Measurements from ENCODE around the gene HECW1.

Gene HECW1

DNA sequence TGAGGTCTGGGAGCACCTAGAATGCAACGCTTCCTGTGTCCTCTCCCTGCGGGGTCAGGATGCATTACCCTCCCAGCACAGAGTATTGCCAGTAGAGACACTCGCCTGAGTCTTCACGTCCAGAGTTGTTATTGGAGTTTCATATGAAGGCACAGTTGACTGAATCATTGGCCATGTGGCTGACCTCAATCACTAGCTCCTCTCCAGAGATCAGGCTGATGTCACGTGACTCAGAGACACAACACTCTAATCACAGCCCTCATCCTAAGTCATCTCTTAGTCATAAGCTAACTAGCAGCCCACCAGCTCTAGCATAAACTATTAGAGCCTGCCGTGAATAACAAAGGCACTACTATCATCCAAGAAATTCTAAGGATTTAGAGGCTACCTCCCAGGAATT, 107.8 kb downstream of the HECW1 start:
- ATAC-seq, result no peak
- TF ChIP-seq SNAI2 (CRISPR knock-in tag; IDR thresholded peaks at IDR 0.05) (no peak), ARNTL (CRISPR knock-in tag; IDR thresholded peaks at IDR 0.05; ENCODE audit: borderline replicate concordance, low read depth) (no peak), RARB (CRISPR knock-in tag; IDR thresholded peaks at IDR 0.05) (no peak)

DNA sequence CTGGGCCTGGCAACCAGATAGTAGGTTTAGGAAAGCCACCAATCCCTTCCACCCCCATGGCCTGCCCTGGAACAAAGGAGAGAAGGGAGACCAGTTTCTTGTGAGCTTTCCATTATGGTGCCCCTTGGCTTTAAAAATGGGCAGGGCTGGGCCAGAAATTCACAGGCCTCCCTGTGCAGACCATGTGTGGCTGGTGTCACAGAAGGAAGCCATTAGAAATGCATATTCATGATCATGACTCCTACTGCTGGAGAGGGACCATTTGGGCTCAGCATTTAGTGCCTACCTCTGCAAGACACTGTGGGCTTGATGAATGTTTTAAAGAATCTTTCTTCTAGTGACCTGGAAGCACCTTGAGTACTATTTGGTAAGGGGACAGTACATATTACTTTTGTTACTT, 108.3 kb downstream of the HECW1 start:
- TF ChIP-seq PPARA (CRISPR knock-in tag; IDR thresholded peaks at IDR 0.05; ENCODE audit: borderline replicate concordance), result no peak
- no peak for TF ChIP-seq OSR1 (CRISPR knock-in tag; IDR thresholded peaks at IDR 0.05)
- TF ChIP-seq GLIS3 (CRISPR knock-in tag; IDR thresholded peaks at IDR 0.05), result no peak
- no peak for TF ChIP-seq BACH2 (CRISPR knock-in tag; IDR thresholded peaks at IDR 0.05; ENCODE audit: borderline replicate concordance)
- TF ChIP-seq, protein P1, sequence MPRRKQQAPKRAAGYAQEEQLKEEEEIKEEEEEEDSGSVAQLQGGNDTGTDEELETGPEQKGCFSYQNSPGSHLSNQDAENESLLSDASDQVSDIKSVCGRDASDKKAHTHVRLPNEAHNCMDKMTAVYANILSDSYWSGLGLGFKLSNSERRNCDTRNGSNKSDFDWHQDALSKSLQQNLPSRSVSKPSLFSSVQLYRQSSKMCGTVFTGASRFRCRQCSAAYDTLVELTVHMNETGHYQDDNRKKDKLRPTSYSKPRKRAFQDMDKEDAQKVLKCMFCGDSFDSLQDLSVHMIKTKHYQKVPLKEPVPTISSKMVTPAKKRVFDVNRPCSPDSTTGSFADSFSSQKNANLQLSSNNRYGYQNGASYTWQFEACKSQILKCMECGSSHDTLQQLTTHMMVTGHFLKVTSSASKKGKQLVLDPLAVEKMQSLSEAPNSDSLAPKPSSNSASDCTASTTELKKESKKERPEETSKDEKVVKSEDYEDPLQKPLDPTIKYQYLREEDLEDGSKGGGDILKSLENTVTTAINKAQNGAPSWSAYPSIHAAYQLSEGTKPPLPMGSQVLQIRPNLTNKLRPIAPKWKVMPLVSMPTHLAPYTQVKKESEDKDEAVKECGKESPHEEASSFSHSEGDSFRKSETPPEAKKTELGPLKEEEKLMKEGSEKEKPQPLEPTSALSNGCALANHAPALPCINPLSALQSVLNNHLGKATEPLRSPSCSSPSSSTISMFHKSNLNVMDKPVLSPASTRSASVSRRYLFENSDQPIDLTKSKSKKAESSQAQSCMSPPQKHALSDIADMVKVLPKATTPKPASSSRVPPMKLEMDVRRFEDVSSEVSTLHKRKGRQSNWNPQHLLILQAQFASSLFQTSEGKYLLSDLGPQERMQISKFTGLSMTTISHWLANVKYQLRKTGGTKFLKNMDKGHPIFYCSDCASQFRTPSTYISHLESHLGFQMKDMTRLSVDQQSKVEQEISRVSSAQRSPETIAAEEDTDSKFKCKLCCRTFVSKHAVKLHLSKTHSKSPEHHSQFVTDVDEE (CRISPR knock-in tag; IDR thresholded peaks at IDR 0.05), result no peak
- TF ChIP-seq ZC3H10 (CRISPR knock-in tag; IDR thresholded peaks at IDR 0.05), result no peak
- no peak for TF ChIP-seq ISL1 (CRISPR knock-in tag; IDR thresholded peaks at IDR 0.05)
- no peak for TF ChIP-seq TOX (CRISPR knock-in tag; IDR thresholded peaks at IDR 0.05; ENCODE audit: borderline replicate concordance)
- TF ChIP-seq, protein P2, sequence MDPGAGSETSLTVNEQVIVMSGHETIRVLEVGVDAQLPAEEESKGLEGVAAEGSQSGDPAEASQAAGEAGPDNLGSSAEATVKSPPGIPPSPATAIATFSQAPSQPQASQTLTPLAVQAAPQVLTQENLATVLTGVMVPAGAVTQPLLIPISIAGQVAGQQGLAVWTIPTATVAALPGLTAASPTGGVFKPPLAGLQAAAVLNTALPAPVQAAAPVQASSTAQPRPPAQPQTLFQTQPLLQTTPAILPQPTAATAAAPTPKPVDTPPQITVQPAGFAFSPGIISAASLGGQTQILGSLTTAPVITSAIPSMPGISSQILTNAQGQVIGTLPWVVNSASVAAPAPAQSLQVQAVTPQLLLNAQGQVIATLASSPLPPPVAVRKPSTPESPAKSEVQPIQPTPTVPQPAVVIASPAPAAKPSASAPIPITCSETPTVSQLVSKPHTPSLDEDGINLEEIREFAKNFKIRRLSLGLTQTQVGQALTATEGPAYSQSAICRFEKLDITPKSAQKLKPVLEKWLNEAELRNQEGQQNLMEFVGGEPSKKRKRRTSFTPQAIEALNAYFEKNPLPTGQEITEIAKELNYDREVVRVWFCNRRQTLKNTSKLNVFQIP (CRISPR knock-in tag; IDR thresholded peaks at IDR 0.05; ENCODE audit: borderline replicate concordance, low read depth), result no peak
- TF ChIP-seq ESRRG (CRISPR knock-in tag; IDR thresholded peaks at IDR 0.05), result no peak
- no peak for TF ChIP-seq ZNF565 (CRISPR knock-in tag; conservative IDR thresholded peaks at IDR 0.05; ENCODE audit: low read depth)
- TF ChIP-seq ZFP30 (CRISPR knock-in tag; IDR thresholded peaks at IDR 0.05), result no peak
- TF ChIP-seq ZNF70 (CRISPR knock-in tag; IDR thresholded peaks at IDR 0.05), result no peak
- TF ChIP-seq TCF4 (CRISPR knock-in tag; IDR thresholded peaks at IDR 0.05; ENCODE audit: borderline replicate concordance), result no peak
- no peak for TF ChIP-seq ZNF8 (CRISPR knock-in tag; IDR thresholded peaks at IDR 0.05)
- TF ChIP-seq, protein P3, sequence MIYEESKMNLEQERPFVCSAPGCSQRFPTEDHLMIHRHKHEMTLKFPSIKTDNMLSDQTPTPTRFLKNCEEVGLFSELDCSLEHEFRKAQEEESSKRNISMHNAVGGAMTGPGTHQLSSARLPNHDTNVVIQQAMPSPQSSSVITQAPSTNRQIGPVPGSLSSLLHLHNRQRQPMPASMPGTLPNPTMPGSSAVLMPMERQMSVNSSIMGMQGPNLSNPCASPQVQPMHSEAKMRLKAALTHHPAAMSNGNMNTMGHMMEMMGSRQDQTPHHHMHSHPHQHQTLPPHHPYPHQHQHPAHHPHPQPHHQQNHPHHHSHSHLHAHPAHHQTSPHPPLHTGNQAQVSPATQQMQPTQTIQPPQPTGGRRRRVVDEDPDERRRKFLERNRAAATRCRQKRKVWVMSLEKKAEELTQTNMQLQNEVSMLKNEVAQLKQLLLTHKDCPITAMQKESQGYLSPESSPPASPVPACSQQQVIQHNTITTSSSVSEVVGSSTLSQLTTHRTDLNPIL (CRISPR knock-in tag; IDR thresholded peaks at IDR 0.05; ENCODE audit: low read depth), result no peak
- TF ChIP-seq, protein P4, sequence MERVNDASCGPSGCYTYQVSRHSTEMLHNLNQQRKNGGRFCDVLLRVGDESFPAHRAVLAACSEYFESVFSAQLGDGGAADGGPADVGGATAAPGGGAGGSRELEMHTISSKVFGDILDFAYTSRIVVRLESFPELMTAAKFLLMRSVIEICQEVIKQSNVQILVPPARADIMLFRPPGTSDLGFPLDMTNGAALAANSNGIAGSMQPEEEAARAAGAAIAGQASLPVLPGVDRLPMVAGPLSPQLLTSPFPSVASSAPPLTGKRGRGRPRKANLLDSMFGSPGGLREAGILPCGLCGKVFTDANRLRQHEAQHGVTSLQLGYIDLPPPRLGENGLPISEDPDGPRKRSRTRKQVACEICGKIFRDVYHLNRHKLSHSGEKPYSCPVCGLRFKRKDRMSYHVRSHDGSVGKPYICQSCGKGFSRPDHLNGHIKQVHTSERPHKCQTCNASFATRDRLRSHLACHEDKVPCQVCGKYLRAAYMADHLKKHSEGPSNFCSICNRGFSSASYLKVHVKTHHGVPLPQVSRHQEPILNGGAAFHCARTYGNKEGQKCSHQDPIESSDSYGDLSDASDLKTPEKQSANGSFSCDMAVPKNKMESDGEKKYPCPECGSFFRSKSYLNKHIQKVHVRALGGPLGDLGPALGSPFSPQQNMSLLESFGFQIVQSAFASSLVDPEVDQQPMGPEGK (CRISPR knock-in tag; IDR thresholded peaks at IDR 0.05; ENCODE audit: borderline replicate concordance), result no peak
- ATAC-seq, result no peak

DNA sequence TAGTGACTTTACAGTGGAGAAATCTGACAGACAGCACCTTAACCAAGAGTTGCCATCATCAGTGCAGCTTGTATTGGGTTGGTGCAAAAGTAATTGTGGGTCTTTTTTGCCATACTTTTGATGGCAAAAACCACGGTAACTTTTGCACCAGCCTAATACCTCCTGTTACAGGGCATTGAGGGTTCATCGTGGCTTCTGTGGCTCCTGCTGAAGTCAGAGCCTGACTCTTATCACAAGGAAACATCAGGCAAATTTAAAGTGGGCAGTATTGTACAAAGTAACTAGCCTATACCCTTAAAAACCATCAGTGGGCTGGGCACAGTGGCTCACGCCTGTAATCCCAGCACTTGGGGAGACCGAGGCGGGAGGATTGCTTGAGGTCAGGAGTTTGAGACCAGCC, 117.4 kb downstream of the HECW1 start:
- no peak for ATAC-seq
- no peak for TF ChIP-seq RARB (CRISPR knock-in tag; IDR thresholded peaks at IDR 0.05)
- TF ChIP-seq PPARA (CRISPR knock-in tag; IDR thresholded peaks at IDR 0.05; ENCODE audit: borderline replicate concordance), result no peak
- no peak for TF ChIP-seq BACH2 (CRISPR knock-in tag; IDR thresholded peaks at IDR 0.05; ENCODE audit: borderline replicate concordance)
- TF ChIP-seq OSR1 (CRISPR knock-in tag; IDR thresholded peaks at IDR 0.05), result no peak

DNA sequence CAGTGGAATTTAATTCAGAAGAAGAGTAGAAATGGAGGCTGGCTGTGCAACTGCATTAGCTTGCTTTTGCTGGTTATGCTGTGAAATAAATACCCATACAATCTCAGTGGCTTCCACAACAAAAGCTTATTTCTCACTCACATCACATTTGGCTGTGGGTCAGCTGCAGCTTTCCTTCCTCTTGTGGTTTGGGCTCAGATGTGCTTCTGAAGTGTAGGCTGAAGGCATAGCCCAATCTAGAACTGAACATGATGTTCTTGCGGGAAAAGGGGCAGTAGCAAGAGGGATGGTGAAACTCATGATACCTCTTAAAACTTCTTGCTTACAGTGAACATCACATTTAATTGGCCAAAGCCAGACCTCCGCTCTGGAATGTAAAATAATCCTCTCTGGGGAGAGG, 119.9 kb downstream of the HECW1 start:
- TF ChIP-seq ZNF8 (CRISPR knock-in tag; IDR thresholded peaks at IDR 0.05), result no peak
- no peak for TF ChIP-seq GLIS3 (CRISPR knock-in tag; IDR thresholded peaks at IDR 0.05)
- no peak for TF ChIP-seq CSDC2 (CRISPR knock-in tag; IDR thresholded peaks at IDR 0.05)
- TF ChIP-seq BACH2 (CRISPR knock-in tag; IDR thresholded peaks at IDR 0.05; ENCODE audit: borderline replicate concordance), result no peak
- TF ChIP-seq RARB (CRISPR knock-in tag; IDR thresholded peaks at IDR 0.05), result no peak
- TF ChIP-seq TOX (CRISPR knock-in tag; IDR thresholded peaks at IDR 0.05; ENCODE audit: borderline replicate concordance), result no peak
- TF ChIP-seq ZC3H10 (CRISPR knock-in tag; IDR thresholded peaks at IDR 0.05), result no peak
- no peak for TF ChIP-seq PPARA (CRISPR knock-in tag; IDR thresholded peaks at IDR 0.05; ENCODE audit: borderline replicate concordance)
- TF ChIP-seq ZNF70 (CRISPR knock-in tag; IDR thresholded peaks at IDR 0.05), result no peak
- TF ChIP-seq, protein P3 (CRISPR knock-in tag; IDR thresholded peaks at IDR 0.05; ENCODE audit: low read depth), result no peak
- TF ChIP-seq, protein P4 (CRISPR knock-in tag; IDR thresholded peaks at IDR 0.05; ENCODE audit: borderline replicate concordance), result no peak
- TF ChIP-seq, protein P2 (CRISPR knock-in tag; IDR thresholded peaks at IDR 0.05; ENCODE audit: borderline replicate concordance, low read depth), result no peak
- TF ChIP-seq ISL1 (CRISPR knock-in tag; IDR thresholded peaks at IDR 0.05), result no peak

More for the DNA sequence above, 119.9 kb downstream of the HECW1 start:
- ATAC-seq, result no peak

Measured in SK-N-SH treated with all-trans-retinoic acid at 6 μM for 48 hours (cell line).